Measurements from ENCODE around the gene KIF1B.
"Not testable (repeated sequence)": the region's sequence is repeated elsewhere in the genome, so short reads cannot be mapped to it uniquely, and the experiment has no call there.

The KIF1B gene

GRCh38 chr1:10236405-10237156 is 26.2 kb downstream of the KIF1B start:
- no peak for DNase-seq

- no peak for DNase-seq
Measured at GRCh38 chr1:10237157-10237539, 26.8 kb downstream of the KIF1B start.

DNA sequence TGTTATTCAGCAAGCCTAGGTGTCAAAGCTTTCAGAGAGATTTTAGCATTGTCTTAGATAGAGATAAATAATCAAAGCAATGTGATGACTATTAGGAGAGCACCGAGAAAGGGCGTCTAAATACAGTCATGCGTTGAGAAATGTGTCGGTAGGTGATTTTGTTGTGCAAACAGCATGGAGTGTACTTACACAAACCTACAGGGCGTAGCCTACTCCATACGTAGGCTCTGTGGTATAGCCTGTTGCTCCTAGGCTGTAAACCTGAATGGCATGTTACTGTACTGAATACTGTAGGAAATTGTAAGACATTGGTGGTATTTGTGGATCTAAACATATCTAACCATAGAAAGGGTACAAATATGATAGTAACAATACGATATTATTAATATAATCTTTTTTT is 31.8 kb downstream of the KIF1B start:
- no peak for DNase-seq

DNA sequence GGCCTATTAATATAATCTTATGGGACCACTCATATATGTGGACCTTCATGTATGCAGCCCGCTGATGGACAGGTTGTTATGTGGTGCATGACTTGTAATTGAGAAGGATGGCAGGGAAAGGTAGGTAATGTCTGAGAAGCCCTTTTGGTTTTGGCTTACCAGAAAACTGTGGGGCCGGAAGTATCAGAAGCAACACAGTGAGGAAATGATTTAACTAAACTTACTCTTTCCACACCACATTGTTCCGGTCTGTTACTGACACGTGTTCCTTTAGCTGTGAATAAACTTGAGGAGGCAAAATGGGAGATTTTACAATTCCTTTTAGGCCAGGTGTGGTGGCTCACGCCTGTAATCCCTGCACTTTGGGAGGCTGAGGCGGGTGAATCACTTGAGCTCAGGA is 32.4 kb downstream of the KIF1B start:
- DNase-seq = no peak

- DNase-seq = no peak
Measured at GRCh38 chr1:10245674-10246073, 35.3 kb downstream of the KIF1B start.

DNA sequence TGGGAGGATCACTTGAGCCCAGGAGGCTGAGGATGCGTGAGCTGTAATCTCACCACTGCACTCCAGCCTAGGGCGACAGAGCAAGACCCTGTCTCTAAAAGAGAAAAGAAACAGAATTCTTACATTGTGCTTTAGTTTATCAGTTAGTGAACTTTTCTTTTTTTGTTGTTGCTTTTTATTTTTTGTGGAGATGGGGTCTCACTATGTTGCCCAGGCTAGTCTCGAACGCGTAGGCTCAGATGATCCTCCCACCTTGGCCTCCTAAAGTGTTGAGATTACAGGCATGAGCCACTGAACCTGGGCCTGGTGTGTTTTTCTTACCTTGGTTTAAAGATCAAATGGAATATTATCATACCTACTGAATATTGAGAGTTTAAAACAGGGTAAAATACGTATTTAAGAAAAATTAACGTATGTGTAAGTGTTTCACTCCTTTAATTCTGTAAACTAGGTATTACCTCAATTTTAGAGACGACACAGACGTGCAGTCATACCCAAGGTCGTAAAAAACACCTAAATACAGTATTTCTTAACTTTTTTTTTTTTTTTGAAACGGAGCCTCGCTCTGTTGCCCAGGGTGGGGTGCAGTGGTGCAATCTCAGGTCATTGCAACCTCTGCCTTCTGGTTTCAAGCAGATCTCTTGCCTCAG is 39.6 kb downstream of the KIF1B start:
- no peak for DNase-seq

DNA sequence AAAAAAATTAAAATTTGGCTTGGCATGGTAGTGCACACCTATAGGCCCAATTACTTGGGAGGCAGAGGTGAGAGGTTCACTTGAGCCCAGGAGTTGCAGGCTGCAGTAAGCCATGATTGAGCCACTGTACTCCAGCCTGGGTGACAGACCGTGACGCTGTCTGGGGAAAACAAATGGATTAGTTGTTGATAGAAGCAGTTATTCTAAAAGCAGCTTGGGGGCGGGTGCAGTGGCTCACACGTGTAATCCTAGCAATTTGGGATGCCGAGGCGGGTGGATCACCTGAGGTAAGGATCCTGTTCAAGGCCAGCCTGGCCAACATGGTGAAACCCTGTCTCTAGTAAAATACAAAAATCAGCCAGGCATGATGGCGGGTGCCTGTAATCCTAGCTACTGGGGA is 40.3 kb downstream of the KIF1B start:
- DNase-seq = no peak

GRCh38 chr1:10251325-10252108 is 41.1 kb downstream of the KIF1B start:
- not testable (repeated sequence) for DNase-seq

DNA sequence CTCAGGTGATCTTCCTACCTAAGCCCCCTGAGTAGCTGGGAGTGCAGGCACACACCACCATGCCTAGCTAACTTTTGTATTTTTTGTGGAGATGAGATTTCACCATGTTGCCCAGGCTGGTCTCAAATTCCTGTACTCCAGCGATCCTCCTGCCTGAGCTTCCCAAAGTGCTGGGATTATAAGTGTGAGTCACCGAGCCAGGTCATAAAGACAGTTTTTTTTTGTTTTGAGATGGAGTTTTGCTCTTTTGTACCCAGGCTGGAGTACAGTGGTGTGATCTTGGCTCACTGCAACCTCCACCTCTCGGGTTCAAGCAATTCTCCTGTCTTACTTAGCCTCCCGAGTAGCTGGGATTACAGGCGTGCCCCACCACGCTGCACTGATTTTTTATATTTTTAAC is 42.1 kb downstream of the KIF1B start:
- no peak for DNase-seq

DNA sequence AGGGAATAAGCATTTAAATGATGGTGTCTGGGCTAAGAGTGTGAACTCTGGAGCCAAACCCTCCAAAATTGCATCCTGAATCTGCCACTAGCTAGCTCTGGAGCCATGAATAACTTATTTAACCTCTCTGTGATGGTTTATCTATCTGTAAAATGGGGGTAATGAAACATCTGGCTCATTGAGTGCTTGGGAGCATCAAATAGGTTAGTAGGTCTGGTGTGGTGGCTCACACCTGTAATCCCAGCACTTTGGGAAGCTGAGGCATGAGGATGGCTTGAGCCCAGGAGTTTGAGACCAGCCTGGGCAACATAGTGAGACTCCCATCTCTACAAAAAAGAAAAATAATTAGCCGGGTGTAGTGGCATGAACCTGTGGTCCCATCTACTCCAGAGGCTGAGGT is 42.8 kb downstream of the KIF1B start:
- DNase-seq = no peak

DNA sequence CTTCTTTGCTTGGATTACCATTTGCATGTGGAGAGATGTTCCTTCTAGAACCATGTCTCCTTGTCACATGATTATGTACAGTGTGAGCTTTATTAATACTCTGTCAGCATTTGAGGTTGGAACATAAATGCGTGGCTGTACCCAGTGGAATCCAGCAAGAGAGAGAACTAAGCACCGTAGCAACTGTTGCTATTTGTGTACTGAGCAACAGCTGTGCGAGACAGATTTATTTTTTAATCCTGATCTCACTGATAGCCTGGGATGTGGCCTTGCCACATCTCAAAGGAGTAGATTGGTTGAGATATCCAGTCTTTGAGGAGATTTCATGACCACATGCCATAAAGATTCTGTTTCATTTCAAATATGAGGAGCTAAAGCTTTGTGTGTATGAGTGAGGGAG is 43.4 kb downstream of the KIF1B start:
- no peak for DNase-seq

DNA sequence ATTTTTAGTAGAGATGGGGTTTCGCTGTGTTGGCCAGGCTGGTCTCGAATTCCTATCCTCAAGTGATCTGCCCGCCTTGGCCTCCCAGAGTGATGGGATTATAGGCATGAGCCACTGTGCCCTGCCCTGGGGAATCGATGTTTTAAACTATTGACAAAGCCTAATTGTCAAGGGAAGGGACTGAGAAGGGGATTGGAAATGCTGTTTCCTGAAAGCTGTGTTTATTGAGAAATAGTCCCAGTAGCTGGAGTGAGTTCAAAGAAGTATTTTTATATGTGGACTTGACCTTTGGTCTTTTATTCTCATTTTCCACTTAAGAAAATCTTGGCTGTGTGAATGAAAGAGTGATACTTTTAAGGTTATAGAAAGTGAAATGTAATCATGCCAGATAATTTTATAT is 47.5 kb downstream of the KIF1B start:
- no peak for DNase-seq

DNA sequence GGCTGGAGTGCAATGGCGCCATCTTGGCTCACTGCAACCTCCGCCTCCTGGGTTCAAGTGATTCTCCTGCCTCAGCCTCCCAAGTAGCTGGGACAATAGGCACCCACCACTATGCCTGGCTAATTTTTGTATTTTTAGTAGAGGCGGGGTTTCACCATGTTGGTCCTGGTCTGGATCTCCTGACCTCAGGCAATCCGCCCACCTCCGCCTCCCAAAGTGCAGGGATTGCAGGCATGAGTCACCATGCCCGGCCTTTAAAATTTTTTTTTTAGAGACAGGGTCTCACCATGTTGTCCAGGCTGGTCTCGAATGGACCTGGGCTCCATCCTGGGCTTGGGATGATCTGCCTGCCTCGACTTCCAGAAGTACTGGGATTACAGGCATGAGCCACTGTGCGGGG is 49.2 kb downstream of the KIF1B start:
- not testable (repeated sequence) for DNase-seq

DNA sequence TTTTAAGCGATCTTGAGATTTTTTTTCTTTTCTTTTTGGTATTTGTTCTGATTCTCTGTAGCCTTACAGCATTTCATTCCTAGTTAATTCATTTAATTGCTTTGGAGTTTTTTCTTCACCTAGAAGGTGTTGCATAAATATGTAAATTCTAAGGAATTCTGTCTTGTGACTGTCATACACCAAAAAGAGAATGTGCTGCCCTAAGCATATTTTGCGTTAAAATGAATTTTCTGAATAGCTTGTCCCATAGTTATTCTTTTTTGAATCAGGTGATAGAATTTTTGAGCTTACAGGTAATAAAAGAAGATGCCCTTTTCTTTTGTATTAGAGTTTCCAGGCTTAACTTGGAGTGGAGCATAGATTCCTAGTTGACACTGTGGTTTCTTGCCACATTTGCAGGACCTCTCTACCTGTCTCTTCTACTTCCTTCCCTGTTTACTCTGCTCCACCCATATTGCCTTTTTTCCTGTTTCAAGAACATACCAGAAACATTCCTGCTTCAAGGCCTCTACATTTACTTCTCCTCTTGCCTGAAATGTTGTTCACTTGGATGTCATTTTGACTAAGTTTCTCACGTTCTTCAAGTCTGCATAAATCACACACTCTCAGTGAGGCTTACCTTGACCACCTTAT is 53.2 kb downstream of the KIF1B start:
- DNase-seq = no peak

DNA sequence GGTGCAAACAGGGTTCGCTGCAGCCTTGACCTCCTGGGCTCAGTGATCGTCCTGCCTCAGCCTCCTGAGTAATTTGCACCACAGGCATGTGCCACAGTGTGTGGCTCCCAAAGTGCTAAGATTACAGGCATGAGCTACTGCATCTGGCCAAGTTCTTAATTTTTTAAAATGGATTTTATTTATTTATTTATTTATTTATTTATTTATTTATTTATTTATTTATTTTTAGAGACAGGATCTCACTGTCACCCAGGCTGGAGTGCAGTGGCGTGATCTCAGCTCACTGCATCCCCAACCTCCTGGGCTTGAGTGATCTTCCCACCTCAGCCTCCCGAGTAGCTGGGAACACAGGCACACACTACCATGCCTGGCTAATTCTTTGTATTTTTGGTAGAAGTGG is 54.7 kb downstream of the KIF1B start:
- no peak for DNase-seq

DNA sequence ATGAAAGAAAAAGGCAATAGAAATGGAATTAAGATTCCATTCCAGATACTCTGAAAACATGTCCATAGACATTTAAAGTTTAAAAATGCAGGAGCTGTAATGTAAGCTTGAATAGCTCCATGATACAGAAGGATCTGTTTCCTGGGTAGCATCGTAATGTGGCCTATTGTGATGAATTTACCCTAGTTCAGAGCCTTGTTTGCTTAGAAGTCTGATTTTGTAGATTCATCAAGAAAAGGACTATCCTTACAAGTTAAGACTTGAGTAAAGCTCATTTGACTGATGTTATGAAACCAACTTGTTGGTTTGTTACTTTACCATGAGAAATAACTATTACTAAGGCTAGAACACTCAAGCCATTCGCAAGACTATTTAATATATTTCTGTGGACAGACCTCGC is 55.5 kb downstream of the KIF1B start:
- no peak for DNase-seq

DNA sequence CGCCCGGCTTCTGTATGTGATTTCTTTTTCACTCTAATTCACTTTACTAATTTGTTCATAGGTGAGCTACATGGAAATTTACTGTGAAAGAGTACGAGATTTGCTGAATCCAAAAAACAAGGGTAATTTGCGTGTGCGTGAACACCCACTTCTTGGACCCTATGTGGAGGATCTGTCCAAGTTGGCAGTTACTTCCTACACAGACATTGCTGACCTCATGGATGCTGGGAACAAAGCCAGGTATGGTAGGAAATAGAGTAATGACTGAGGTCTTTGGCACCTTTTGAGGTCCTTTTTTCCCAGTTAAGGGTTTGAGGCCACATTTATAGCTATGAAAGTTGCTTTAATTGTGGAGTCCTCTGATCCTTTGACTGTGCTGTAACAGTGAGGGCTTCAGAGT is 56.9 kb downstream of the KIF1B start:
- no peak for DNase-seq

- DNase-seq = no peak
Measured at GRCh38 chr1:10267921-10268320, 57.6 kb downstream of the KIF1B start.

GRCh38 chr1:10271090-10271489 is 60.7 kb downstream of the KIF1B start:
- DNase-seq = no peak

GRCh38 chr1:10271869-10272268 is 61.5 kb downstream of the KIF1B start:
- DNase-seq = no peak

DNA sequence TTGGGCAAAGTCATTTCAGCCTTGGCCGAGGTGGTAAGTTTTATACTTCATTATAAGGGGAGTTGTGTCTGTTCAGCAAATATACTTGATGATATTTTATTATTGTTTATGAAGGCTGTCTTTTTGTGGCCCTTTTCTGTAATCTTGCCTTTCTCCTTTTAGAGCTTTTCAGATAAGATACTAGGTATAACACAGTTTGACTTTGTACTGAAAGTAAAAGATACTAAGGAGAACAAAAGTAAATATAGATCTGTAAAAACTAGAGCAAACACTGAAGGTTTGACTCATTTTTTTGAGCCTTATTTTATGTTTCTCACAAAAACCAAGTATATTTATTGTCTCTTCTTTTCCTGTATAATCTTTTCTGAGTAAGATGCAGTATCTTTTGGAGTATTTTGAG is 61.9 kb downstream of the KIF1B start:
- no peak for DNase-seq

- DNase-seq = no peak
Measured at GRCh38 chr1:10278880-10279279, 68.5 kb downstream of the KIF1B start.
